ENCODE data around the gene PGM3. TPM values are rescaled to one million over a fixed set of nuclear protein-coding genes. Genes with fewer than 3 reads are reported as not detected.

Gene PGM3
- total and polyA plus RNA-seq, 2 of the 4 experiments (the other 2 are of a cell fraction) = 68.4 to 336 TPM

DNA sequence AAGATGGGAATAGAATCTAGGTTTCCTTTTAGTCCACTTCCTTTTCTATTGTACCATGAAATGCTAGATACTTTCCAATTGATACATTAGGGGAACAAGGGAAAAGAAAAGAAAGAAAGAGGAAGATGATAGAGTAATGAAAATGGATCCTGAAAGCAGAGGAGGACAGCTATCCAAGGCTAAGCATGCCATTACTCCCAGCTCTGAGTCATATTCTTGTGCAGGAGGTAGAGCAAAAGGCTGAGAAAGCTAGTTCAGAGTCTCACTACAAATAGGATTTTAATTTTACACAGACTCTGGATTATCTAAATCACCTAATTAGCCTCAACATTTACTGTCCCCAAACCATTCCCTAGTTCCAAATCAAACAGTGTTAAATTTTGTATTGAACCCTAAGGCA is 23.7 kb upstream of the PGM3 start:
- Histone ChIP-seq H3K14ac (replicated peaks; ENCODE audit: low read depth, low read length) (no peak overlapping the region), H3K4me2 (ENCODE audit: low read depth, low read length) (no peak overlapping the region), H4K5ac (ENCODE audit: low read depth, low read length) (no peak overlapping the region), H2AK5ac (ENCODE audit: low read depth, low read length) (no peak overlapping the region), H2BK120ac (ENCODE audit: low read depth, low read length) (no peak overlapping the region), H3K9me3 (ENCODE audit: control insufficient read depth, insufficient read depth, low read length) (no peaks in the 10 kb centered on the region), H2BK15ac (ENCODE audit: low read depth, low read length) (no peak overlapping the region), H2AFZ (replicated peaks; ENCODE audit: low read length, poor library complexity) (no peak overlapping the region), H3K4me1 (ENCODE audit: control insufficient read depth, insufficient read depth, low read length) (peaks cover 4% of the 10 kb centered on the region), H2BK5ac (ENCODE audit: low read depth, low read length, poor library complexity, severe bottlenecking) (peak overlapping the region; percentile 69), H3K27me3 (ENCODE audit: control insufficient read depth, insufficient read depth, low read length) (no peaks in the 10 kb centered on the region), H3K9ac (ENCODE audit: low read depth, low read length) (no peak overlapping the region), H4K8ac (ENCODE audit: low read depth in 2 of 2, low read length in 2 of 2) (no peak overlapping the region), H3K9me1 (ENCODE audit: insufficient read depth, low read length) (0 out of 2 replicates have a peak, but pooled peaks cover 3% of the 10 kb centered on the region), H3K4ac (ENCODE audit: low read depth, low read length) (no peak overlapping the region), H4K20me1 (ENCODE audit: insufficient read depth, low read length) (no peaks in the 10 kb centered on the region), H3K27ac (ENCODE audit: insufficient read depth, low read length) (peak overlapping the region; percentile 6; the same call in 1 of the 2 replicates), H2BK20ac (ENCODE audit: low read depth, low read length) (no peak overlapping the region), H4K91ac (ENCODE audit: insufficient read depth, low read depth, low read length) (no peak overlapping the region), H3K36me3 (ENCODE audit: control insufficient read depth, insufficient read depth, low read length) (no peaks in the 10 kb centered on the region), H3K79me1 (ENCODE audit: low read depth in 1 of 2, low read length in 2 of 2) (no peaks in the 10 kb centered on the region), H3K56ac (ENCODE audit: extremely low read depth, insufficient read depth, low read length) (no peak overlapping the region), H2AK9ac (replicated peaks; ENCODE audit: low read depth, low read length, poor library complexity) (no peak overlapping the region), H3K23ac (ENCODE audit: low read depth, low read length) (no peak overlapping the region), H3K18ac (ENCODE audit: low read depth, low read length) (0 out of 2 replicates have a peak overlapping the region, but pooled peaks have one; percentile 5), H3K4me3 (ENCODE audit: insufficient read depth, low read depth, low read length) (no peak overlapping the region)
- TF ChIP-seq POLR2A (IDR thresholded peaks at IDR 0.05; ENCODE audit: low read depth, low read length) = no peak
- in situ Hi-C loops (cut with MboI; ENCODE audit: low sequenced_read_pairs) (no loop called here), dilution Hi-C loops (cut with HindIII; ENCODE audit: low sequenced_read_pairs, unreplicated experiment) (loop anchor here (25.0 kb wide), 1 partner anchor 295 kb away; the partner anchor contains the start of gene PRSS35), intact Hi-C loops (cut with micrococcal nuclease) (loop anchor here (10.0 kb wide), 2 partner anchors 262 to 972 kb away; partner anchors contain the start of gene IBTK)
- DNase-seq = peak; percentile 52
- no TSS peak for BruUV-seq (replicated peaks)
- CTCF ChIA-PET = interaction anchor here (0.8 to 4.0 kb wide), 2 partner anchors 33 to 150 kb away, joined by 3 to 71 read pairs; partner anchors contain the start of genes DOP1A and UBE3D
- peak; percentile 58 for ATAC-seq (ENCODE audit: low read depth)
- POLR2A ChIA-PET (ENCODE audit: unreplicated experiment) = no interaction called here
